ENCODE data around the gene ATAT1. TPM values are rescaled to one million over a fixed set of nuclear protein-coding genes. Genes with fewer than 3 reads are reported as not detected.

Gene ATAT1
- total RNA-seq (2022; extraction: Qiagen RNA extraction) = 4.4 to 6.3 TPM (median 6.0 TPM) in 5 replicates

DNA sequence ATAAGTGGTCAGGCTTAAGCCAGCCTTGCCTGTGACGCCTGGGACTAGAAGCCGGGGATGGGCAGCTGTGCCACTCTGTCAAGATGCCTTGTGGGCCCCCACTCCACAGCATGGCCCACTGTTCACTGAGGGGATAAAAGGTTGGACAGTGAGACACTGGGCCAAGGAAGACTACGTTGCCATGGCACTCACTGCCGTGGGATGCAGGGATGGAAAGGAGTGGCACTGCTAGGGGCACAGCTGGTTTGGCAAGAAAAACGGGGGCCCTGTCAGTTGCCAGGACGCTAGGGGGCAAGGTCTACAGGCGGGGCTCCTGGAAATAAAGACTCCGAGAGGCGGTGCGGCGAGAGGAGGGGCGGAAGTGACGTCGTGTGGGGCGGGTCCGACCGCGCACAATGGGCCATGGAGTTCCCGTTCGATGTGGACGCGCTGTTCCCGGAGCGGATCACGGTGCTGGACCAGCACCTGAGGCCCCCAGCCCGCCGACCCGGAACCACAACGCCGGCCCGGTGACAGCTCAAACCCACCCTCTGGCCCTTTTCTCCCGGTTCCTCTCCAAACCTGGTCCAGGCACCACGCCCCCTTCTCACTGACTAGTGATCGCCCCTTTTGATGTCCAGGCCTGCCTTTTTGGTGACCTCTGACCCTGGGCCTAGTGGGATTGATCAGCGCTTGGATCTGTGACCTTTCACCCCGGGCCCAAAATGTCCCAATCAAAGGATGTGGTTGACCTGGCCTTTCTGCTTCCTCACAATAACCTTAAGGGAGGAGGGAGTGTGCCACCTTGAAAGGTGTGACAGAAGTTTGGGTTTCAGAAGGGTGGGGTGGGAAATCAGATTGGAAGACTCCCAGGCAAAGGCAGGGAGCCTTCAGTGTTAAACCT lies at the start of gene ATAT1:
TSS of gene ATAT1 (plus strand) at position 391 of the 883 bp plus-strand sequence.

GRCh38 chr6:30616811-30617564 lies 9.7 kb upstream of the ATAT1 start, which contains the start of gene PPP1R10:
Gene PPP1R10, minus strand, starts transcription at chr6:30617243. Its CDS starts 7,299 bp downstream, at chr6:30609944.

GRCh38 chr6:30617565-30618269 lies 9.0 kb upstream of the ATAT1 start, which contains the start of gene MRPS18B:
Gene MRPS18B, plus strand, starts transcription at chr6:30617840. Its CDS starts 26 bp downstream, at chr6:30617866.

DNA sequence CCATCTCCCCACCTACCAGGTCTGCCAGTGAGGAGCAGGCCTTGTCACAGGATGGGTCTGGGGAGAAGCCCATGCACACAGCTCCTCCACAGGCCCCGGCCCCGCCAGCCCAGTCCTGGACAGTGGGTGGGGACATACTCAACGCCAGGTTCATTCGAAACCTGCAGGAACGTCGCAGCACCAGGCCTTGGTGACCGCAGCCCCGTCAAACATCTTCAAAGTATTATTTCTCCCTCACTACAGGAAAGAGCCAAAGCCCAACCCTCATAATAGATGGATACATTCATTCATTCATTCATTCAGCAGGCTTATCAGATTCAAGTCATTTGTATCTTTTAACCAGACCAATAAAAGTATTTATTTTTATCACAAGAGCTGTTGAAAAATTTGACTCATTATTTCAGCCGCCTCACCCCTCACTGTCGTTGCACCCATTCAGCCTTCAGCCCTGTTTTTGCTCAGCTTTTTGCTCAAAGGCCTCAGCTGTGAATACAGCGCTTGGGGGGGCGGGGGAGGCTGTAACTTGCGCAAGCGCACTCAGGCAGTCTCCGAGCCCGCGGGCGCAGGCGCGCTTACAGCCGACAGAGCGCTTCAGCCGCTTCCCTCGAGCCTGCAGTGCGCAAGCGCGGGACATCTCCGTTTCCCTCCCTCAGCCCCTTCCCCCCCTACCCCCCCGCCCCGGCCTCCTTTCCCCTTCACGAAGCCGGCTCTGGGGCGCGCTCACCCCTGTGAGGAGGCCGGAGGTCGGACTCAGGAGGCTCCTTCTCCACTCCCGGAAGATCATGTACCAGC lies 20.0 kb downstream of the ATAT1 start, which contains the start of gene C6orf136:
TSS of gene C6orf136 (plus strand) at position 684 of the 792 bp plus-strand sequence. CDS start at position 783, 99 bp downstream.

DNA sequence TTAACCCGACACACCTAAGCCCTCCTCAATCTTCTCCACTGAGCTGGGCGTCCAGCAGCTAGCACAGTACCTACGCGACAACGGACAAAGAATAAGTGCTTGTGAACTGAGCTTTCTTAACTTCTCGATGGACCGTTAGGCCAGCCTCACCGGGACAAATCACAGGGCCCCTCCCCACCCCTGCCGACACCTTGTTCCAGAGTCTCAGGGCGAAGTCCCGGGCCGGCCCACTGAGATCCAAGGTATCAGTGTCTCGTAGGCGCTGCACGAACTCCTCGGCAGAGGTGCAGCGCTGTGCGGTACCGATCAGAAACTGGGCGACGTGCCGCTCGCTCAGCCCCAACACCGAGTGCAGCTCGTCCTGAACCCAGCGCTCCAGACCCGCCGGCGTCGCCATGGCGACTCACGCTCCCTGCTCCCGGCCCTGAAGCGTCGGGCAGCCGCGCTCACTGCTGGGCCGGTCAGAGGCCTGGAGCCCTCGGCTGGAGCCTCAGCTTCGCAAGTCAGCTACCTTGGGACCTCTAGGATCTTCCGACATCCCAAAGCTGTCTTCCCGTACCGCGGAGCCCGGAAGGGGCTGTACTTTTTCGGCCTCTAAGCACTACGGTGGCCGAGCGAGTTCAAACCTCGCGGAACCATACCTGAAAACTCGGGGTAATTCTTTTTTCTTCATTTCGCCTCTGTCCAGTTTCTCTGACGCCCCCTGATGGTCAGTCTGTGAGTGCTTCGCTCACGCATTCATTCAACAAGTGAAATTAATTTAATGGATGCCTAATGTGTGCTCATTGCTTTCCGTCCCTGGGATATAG lies 46.0 kb downstream of the ATAT1 start, which contains the start of gene DHX16:
TSS of gene DHX16 (minus strand) at position 562 of the 809 bp plus-strand sequence. CDS start at position 397, 165 bp downstream.

DNA sequence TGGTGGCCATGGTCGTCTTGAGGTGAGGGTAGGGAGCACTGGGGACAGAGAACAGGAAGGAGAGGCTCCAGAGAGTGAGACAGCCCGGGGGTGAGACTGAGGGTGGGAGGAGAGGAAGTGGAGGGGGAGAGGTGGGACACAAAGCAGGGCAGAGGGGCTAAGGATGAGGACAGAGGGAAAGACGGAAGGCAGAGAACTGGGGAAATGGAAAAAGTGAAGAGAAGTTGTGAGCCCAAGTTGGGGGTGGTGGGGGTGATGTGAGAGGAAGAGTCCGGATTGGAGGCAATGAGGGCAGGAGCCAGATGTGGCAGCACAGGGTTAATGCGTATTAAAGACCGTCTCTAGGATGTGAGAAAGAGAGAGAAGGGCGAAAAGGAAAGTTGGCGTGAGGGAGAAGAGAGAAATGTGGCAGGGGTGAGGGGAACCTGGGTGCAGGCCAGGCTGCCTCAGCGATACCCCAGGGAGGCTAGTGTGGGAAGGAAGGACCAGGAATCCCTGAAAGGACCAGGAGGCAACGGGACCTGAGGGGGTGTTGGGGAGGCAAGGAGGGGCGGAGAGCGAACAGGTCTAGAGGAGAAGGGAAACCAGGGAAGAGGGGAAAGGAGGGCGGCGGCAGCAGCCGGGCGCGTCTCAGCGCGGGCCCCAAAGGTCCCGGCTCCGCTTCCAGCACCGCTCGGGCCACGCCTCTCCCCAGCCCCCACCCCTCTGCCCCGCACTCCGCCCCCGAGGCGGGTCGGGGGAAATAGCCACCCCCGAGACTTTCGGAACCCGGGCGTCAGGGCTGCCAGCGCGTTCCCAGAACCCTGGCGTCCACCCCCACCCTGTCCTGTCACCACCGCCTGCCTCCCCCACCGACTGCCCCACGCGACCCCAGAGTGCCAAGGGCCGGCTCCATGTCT lies 59.6 kb downstream of the ATAT1 start, which contains the start of gene PPP1R18:
TSS of gene PPP1R18 (minus strand) at position 637 of the 899 bp plus-strand sequence. CDS start at position 10, 627 bp downstream.

GRCh38 chr6:30690403-30691207 lies 63.9 kb downstream of the ATAT1 start, which contains the start of gene NRM:
Gene NRM, minus strand, starts transcription at chr6:30690984. Its CDS starts 10 bp downstream, at chr6:30690974.

Other genes with a start within 250 kb of the ATAT1 start
- gene HLA-E, start 137.4 kb upstream of the ATAT1 start, total RNA-seq (2022; extraction: Qiagen RNA extraction) = 56.4 to 67.3 TPM (median 59.7 TPM) in 5 replicates
- 28.7 to 34.3 TPM (median 33.2 TPM) in 5 replicates for gene GNL1, start 70.4 kb upstream of the ATAT1 start, total RNA-seq (2022; extraction: Qiagen RNA extraction)
- gene PRR3, start 69.6 kb upstream of the ATAT1 start, total RNA-seq (2022; extraction: Qiagen RNA extraction) = 14.9 to 17.6 TPM (median 16.6 TPM) in 5 replicates
- 46.8 to 55.1 TPM (median 50.0 TPM) in 5 replicates for gene ABCF1, start 55.4 kb upstream of the ATAT1 start, total RNA-seq (2022; extraction: Qiagen RNA extraction)
- 28.1 to 45.4 TPM (median 29.3 TPM) in 5 replicates for gene PPP1R10, start 9.6 kb upstream of the ATAT1 start, total RNA-seq (2022; extraction: Qiagen RNA extraction)
- gene MRPS18B, start 9.0 kb upstream of the ATAT1 start, total RNA-seq (2022; extraction: Qiagen RNA extraction) = 68.8 to 112 TPM (median 72.9 TPM) in 5 replicates
- 10.1 to 14.3 TPM (median 12.1 TPM) in 5 replicates for gene C6orf136, start 20.3 kb downstream of the ATAT1 start, total RNA-seq (2022; extraction: Qiagen RNA extraction)
- gene DHX16, start 46.1 kb downstream of the ATAT1 start, total RNA-seq (2022; extraction: Qiagen RNA extraction) = 25.2 to 30.4 TPM (median 27.0 TPM) in 5 replicates
- 41.4 to 47.5 TPM (median 44.5 TPM) in 5 replicates for gene PPP1R18, start 59.8 kb downstream of the ATAT1 start, total RNA-seq (2022; extraction: Qiagen RNA extraction)
- 23.1 to 27.4 TPM (median 25.9 TPM) in 5 replicates for gene NRM, start 64.1 kb downstream of the ATAT1 start, total RNA-seq (2022; extraction: Qiagen RNA extraction)
- 14.9 to 21.3 TPM (median 16.4 TPM) in 5 replicates for gene MDC1, start 90.4 kb downstream of the ATAT1 start, total RNA-seq (2022; extraction: Qiagen RNA extraction)
- 822 to 948 TPM (median 905 TPM) in 5 replicates for gene TUBB, start 93.5 kb downstream of the ATAT1 start, total RNA-seq (2022; extraction: Qiagen RNA extraction)
- 84.0 to 102 TPM (median 90.7 TPM) in 5 replicates for gene FLOT1, start 115.8 kb downstream of the ATAT1 start, total RNA-seq (2022; extraction: Qiagen RNA extraction)
- 48.0 to 79.6 TPM (median 72.7 TPM) in 5 replicates for gene IER3, start 117.7 kb downstream of the ATAT1 start, total RNA-seq (2022; extraction: Qiagen RNA extraction)